ENCODE measurements around the gene RETREG1. TPM values are rescaled to one million over a fixed set of nuclear protein-coding genes. Genes with fewer than 3 reads are reported as not detected.
A peak's percentile ranks its signal among the peaks of the same experiment; 100 is the strongest.

The RETREG1 gene
- total RNA-seq, 1 donor from 2014 or later = 3.0 TPM

- Mint-ChIP-seq H3K4me3 (no peak overlapping the region), H3K36me3 (peaks cover 14% of the 10 kb centered on the region), H3K27ac (no peak overlapping the region), H3K9me3 (no peaks in the 10 kb centered on the region), H3K4me1 (no peaks in the 10 kb centered on the region), H3K27me3 (ENCODE audit: insufficient read depth, low read depth) (no peaks in the 10 kb centered on the region)
- no peak for DNase-seq (ENCODE audit: low spot score)
- Histone ChIP-seq H3K79me2 (ENCODE audit: low read depth) (peaks cover 17% of the 10 kb centered on the region), H4K20me1 (ENCODE audit: low read depth) (no peaks in the 10 kb centered on the region), H3K9me3 (ENCODE audit: low read depth) (no peaks in the 10 kb centered on the region), H3K4me1 (no peaks in the 10 kb centered on the region), H3F3A (ENCODE audit: low read depth) (no peaks in the 10 kb centered on the region), H3K27me3 (no peaks in the 10 kb centered on the region), H3K27ac (no peak overlapping the region), H2AFZ (replicated peaks) (no peak overlapping the region), H3K9ac (no peak overlapping the region), H3K4me3 (no peak overlapping the region), H3K36me3 (peaks cover 14% of the 10 kb centered on the region), H3K4me2 (no peak overlapping the region)
- TF ChIP-seq EZH2phosphoT487 (IDR thresholded peaks at IDR 0.05) (no peak), EZH2 (IDR thresholded peaks at IDR 0.05) (no peak), CTCF (IDR thresholded peaks at IDR 0.05) (no peak)
These were observed 161.1 kb downstream of the RETREG1 start for GRCh38 chr5:16455668-16456067.

- Histone ChIP-seq H3K36me3 (peaks cover 9% of the 10 kb centered on the region), H3K9ac (no peak overlapping the region), H3F3A (ENCODE audit: low read depth) (no peaks in the 10 kb centered on the region), H2AFZ (replicated peaks) (no peak overlapping the region), H3K4me2 (no peak overlapping the region), H4K20me1 (ENCODE audit: low read depth) (no peaks in the 10 kb centered on the region), H3K79me2 (ENCODE audit: low read depth) (peaks cover 17% of the 10 kb centered on the region), H3K27me3 (no peaks in the 10 kb centered on the region), H3K4me3 (no peak overlapping the region), H3K27ac (no peak overlapping the region), H3K9me3 (ENCODE audit: low read depth) (no peaks in the 10 kb centered on the region), H3K4me1 (no peaks in the 10 kb centered on the region)
- Mint-ChIP-seq H3K27ac (no peak overlapping the region), H3K4me3 (no peak overlapping the region), H3K36me3 (peaks cover 14% of the 10 kb centered on the region), H3K27me3 (ENCODE audit: insufficient read depth, low read depth) (no peaks in the 10 kb centered on the region), H3K9me3 (no peaks in the 10 kb centered on the region), H3K4me1 (no peaks in the 10 kb centered on the region)
- no peak for TF ChIP-seq CTCF (IDR thresholded peaks at IDR 0.05)
- TF ChIP-seq EZH2phosphoT487 (IDR thresholded peaks at IDR 0.05) = no peak
- no peak for TF ChIP-seq EZH2 (IDR thresholded peaks at IDR 0.05)
- DNase-seq (ENCODE audit: low spot score) = no peak
These were observed 162.1 kb downstream of the RETREG1 start for GRCh38 chr5:16454686-16455085.

- Histone ChIP-seq H4K20me1 (ENCODE audit: low read depth) (no peaks in the 10 kb centered on the region), H3F3A (ENCODE audit: low read depth) (no peaks in the 10 kb centered on the region), H3K4me1 (no peaks in the 10 kb centered on the region), H3K4me3 (no peak overlapping the region), H3K27me3 (no peaks in the 10 kb centered on the region), H3K9ac (no peak overlapping the region), H3K27ac (no peak overlapping the region), H2AFZ (replicated peaks) (no peak overlapping the region), H3K36me3 (peaks cover 9% of the 10 kb centered on the region), H3K79me2 (ENCODE audit: low read depth) (peaks cover 17% of the 10 kb centered on the region), H3K9me3 (ENCODE audit: low read depth) (no peaks in the 10 kb centered on the region), H3K4me2 (no peak overlapping the region)
- Mint-ChIP-seq H3K27me3 (ENCODE audit: insufficient read depth, low read depth) (peaks cover 2% of the 10 kb centered on the region), H3K4me1 (no peaks in the 10 kb centered on the region), H3K36me3 (peaks cover 17% of the 10 kb centered on the region), H3K4me3 (no peak overlapping the region), H3K27ac (no peak overlapping the region), H3K9me3 (no peaks in the 10 kb centered on the region)
- TF ChIP-seq CTCF (IDR thresholded peaks at IDR 0.05) = peak; percentile 43
- no peak for TF ChIP-seq EZH2phosphoT487 (IDR thresholded peaks at IDR 0.05)
- peak; percentile 28 for DNase-seq (ENCODE audit: low spot score)
These were observed 163.2 kb downstream of the RETREG1 start for GRCh38 chr5:16453609-16454008.

All from neural progenitor cell (in vitro differentiated cells).